Measurements from ENCODE around the gene STON2.

DNA sequence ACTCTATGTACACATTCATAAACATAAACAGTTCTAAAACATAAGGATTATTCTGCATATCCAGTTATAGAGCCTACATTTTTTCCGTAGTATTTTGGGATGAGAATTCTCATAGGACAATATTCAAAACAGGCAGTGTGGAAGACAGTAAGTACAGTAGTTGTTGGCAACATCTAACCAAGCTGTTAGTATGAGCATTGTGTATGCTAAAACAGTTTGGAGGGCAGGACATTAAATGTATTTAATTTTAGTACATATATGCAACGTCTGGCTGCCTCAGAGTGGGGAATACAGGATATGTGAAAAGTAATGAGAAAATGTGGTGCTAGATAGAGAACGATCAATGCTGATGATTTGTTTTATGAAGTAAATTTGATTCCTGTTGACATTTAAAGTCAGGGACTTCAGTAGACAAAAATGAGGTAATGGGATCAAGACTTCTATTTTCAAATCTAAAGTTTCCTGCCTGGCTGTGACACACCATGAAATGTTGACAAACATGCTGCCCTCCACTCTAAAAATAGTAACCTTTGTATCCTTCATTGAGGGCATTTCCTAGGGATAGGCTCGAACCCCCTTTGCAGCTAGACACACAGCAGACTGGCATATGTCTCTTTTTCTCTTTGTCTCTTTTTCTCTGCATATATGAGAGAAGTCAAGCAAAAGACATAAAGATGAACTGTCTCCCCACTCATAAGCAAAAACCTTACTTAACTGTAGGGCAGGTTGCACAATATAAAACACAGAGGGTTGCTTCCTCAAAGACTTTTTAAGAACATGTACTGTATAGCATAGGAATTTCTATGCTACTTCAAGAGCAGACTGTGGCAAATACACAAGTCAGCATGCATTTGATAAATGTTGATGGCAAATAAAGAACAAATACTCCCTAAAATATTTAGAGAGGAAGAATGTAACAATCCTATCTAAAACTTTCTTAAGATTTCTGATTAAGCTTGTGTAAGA is 103.9 kb downstream of the STON2 start:
- TF ChIP-seq, protein P1, sequence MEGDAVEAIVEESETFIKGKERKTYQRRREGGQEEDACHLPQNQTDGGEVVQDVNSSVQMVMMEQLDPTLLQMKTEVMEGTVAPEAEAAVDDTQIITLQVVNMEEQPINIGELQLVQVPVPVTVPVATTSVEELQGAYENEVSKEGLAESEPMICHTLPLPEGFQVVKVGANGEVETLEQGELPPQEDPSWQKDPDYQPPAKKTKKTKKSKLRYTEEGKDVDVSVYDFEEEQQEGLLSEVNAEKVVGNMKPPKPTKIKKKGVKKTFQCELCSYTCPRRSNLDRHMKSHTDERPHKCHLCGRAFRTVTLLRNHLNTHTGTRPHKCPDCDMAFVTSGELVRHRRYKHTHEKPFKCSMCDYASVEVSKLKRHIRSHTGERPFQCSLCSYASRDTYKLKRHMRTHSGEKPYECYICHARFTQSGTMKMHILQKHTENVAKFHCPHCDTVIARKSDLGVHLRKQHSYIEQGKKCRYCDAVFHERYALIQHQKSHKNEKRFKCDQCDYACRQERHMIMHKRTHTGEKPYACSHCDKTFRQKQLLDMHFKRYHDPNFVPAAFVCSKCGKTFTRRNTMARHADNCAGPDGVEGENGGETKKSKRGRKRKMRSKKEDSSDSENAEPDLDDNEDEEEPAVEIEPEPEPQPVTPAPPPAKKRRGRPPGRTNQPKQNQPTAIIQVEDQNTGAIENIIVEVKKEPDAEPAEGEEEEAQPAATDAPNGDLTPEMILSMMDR (IDR thresholded peaks at IDR 0.05) = no peak
- TF ChIP-seq POLR2A (IDR thresholded peaks at IDR 0.05) = no peak

Data from body of pancreas (tissue), 4 donors.